WERI-Rb-1 (cell line): ENCODE measurements around the gene GNPDA1.
"Not testable (repeated sequence)": the region's sequence is repeated elsewhere in the genome, so short reads cannot be mapped to it uniquely, and the experiment has no call there.

ENCODE experiments used
- DNase-seq: peaks from one replicate; pipeline ENCODE4 v3.0.0-alpha.2; 2020
- H3K27ac ChIP-seq: fragments of 250-450 bp; sonication (Bioruptor Pico); 2 replicates; pipeline ENCODE4 v1.5.1; 2020; ENCODE audit warnings: mild to moderate bottlenecking, moderate library complexity
- H3K27me3 ChIP-seq: fragments of 250-450 bp; sonication (Bioruptor Pico); 2 replicates; pipeline ENCODE4 v1.5.1; 2021; ENCODE audit warnings: mild to moderate bottlenecking, low read depth, moderate library complexity; ENCODE audit not compliant: insufficient read depth, severe bottlenecking
- H3K36me3 ChIP-seq: fragments of 250-450 bp; sonication (Bioruptor Pico); 2 replicates; pipeline ENCODE4 v1.5.1; 2020; ENCODE audit warnings: mild to moderate bottlenecking, moderate library complexity
- H3K4me3 ChIP-seq: 2 replicates; pipeline ENCODE4 v1.5.1; 2011; ENCODE audit warnings: low read depth, mild to moderate bottlenecking, control low read depth, low read length
- H3K9me3 ChIP-seq: fragments of 250-450 bp; sonication (Bioruptor Pico); 2 replicates; pipeline ENCODE4 v1.5.1; 2021; ENCODE audit warnings: mild to moderate bottlenecking, moderate library complexity; ENCODE audit not compliant: severe bottlenecking
- CTCF ChIP-seq: IDR thresholded peaks from 2 replicates; pipeline ENCODE4 v1.5.1; 2011; ENCODE audit warnings: low read depth, mild to moderate bottlenecking, control low read depth, inconsistent platforms, low read length

Gene GNPDA1

GRCh38 chr5:142036918-142037317, 24.1 kb upstream of the GNPDA1 start:
- Histone ChIP-seq H3K27me3 (no peaks in the 10 kb centered on the region), H3K27ac (no peak overlapping the region), H3K4me3 (no peak overlapping the region), H3K9me3 (no peaks in the 10 kb centered on the region), H3K36me3 (no peaks in the 10 kb centered on the region)
- no peak for TF ChIP-seq CTCF
- no peak for DNase-seq

- Histone ChIP-seq H3K27me3 (no peaks in the 10 kb centered on the region), H3K4me3 (no peak overlapping the region), H3K9me3 (no peaks in the 10 kb centered on the region), H3K36me3 (no peaks in the 10 kb centered on the region), H3K27ac (no peak overlapping the region)
- TF ChIP-seq CTCF: no peak
- DNase-seq: no peak
These were observed 22.2 kb upstream of the GNPDA1 start for GRCh38 chr5:142034994-142035393.

GRCh38 chr5:142033632-142034567, 21.1 kb upstream of the GNPDA1 start:
- DNase-seq, H3K4me3 ChIP-seq, H3K27ac ChIP-seq, H3K36me3 ChIP-seq, H3K27me3 ChIP-seq, H3K9me3 ChIP-seq: not testable (repeated sequence)

- no peaks in the 10 kb centered on the region for H3K36me3 ChIP-seq
- TF ChIP-seq CTCF: no peak
- no peak overlapping the region for H3K27ac ChIP-seq
- no peak overlapping the region for H3K4me3 ChIP-seq
- no peaks in the 10 kb centered on the region for H3K27me3 ChIP-seq
- H3K9me3 ChIP-seq: no peaks in the 10 kb centered on the region
- no peak for DNase-seq
These were observed 20.2 kb upstream of the GNPDA1 start for GRCh38 chr5:142032747-142033631.

- DNase-seq: no peak
- H3K27me3 ChIP-seq: no peaks in the 10 kb centered on the region
- no peak overlapping the region for H3K27ac ChIP-seq
- no peak for TF ChIP-seq CTCF
- no peaks in the 10 kb centered on the region for H3K9me3 ChIP-seq
- no peaks in the 10 kb centered on the region for H3K36me3 ChIP-seq
- no peak overlapping the region for H3K4me3 ChIP-seq
These were observed 19.3 kb upstream of the GNPDA1 start for GRCh38 chr5:142032150-142032549.

- no peak overlapping the region for H3K27ac ChIP-seq
- H3K36me3 ChIP-seq: no peaks in the 10 kb centered on the region
- DNase-seq: no peak
- no peaks in the 10 kb centered on the region for H3K27me3 ChIP-seq
- H3K9me3 ChIP-seq: no peaks in the 10 kb centered on the region
- TF ChIP-seq CTCF: no peak
- peak overlapping the region; percentile 52 for H3K4me3 ChIP-seq
These were observed 12.8 kb upstream of the GNPDA1 start for GRCh38 chr5:142025637-142026036.
